MV-4-11 (cell line): ENCODE data around the gene AAR2.

ENCODE experiments used
- DNase-seq: peaks from one replicate; lab custom pipeline; 2025; lab: John Stamatoyannopoulos, UW

AAR2 gene

GRCh38 chr20:36235892-36236785 lies at the start of gene AAR2:
Gene AAR2 (plus strand): TSS chr20:36236478. CDS start chr20:36239869, 3,391 bp downstream.
- peak; percentile 66 for DNase-seq

GRCh38 chr20:36193977-36194712 lies 42.1 kb upstream of the AAR2 start:
- DNase-seq, result no peak

- no peak for DNase-seq
Observed at GRCh38 chr20:36196676-36197075, 39.6 kb upstream of the AAR2 start.

- DNase-seq, result no peak
Observed at GRCh38 chr20:36197271-36197670, 39.0 kb upstream of the AAR2 start.

GRCh38 chr20:36199345-36200257 lies 36.7 kb upstream of the AAR2 start:
- DNase-seq, result peak; percentile 52

GRCh38 chr20:36200451-36200850 lies 35.8 kb upstream of the AAR2 start:
- DNase-seq, result no peak

GRCh38 chr20:36201198-36201597 lies 35.1 kb upstream of the AAR2 start:
- DNase-seq, result no peak

GRCh38 chr20:36202891-36203338 lies 33.4 kb upstream of the AAR2 start:
- DNase-seq, result no peak

- DNase-seq, result no peak
Observed at GRCh38 chr20:36203861-36204260, 32.4 kb upstream of the AAR2 start.

GRCh38 chr20:36205026-36205425 lies 31.3 kb upstream of the AAR2 start:
- no peak for DNase-seq

- DNase-seq, result no peak
Observed at GRCh38 chr20:36206068-36206467, 30.2 kb upstream of the AAR2 start.

- DNase-seq, result no peak
Observed at GRCh38 chr20:36206641-36207040, 29.6 kb upstream of the AAR2 start.

GRCh38 chr20:36207602-36208001 lies 28.7 kb upstream of the AAR2 start:
- DNase-seq, result no peak

GRCh38 chr20:36208257-36208656 lies 28.0 kb upstream of the AAR2 start:
- DNase-seq, result no peak

- no peak for DNase-seq
Observed at GRCh38 chr20:36210436-36211021, 25.7 kb upstream of the AAR2 start.

GRCh38 chr20:36213362-36213761 lies 22.9 kb upstream of the AAR2 start:
- no peak for DNase-seq

- peak; percentile 24 for DNase-seq
Observed at GRCh38 chr20:36214684-36215256, 21.5 kb upstream of the AAR2 start.

- no peak for DNase-seq
Observed at GRCh38 chr20:36215778-36216177, 20.5 kb upstream of the AAR2 start.

- DNase-seq, result no peak
Observed at GRCh38 chr20:36216314-36217025, 19.8 kb upstream of the AAR2 start.

GRCh38 chr20:36217226-36217625 lies 19.1 kb upstream of the AAR2 start:
- no peak for DNase-seq
